ENCODE measurements around the gene FGF14.

Gene FGF14

DNA sequence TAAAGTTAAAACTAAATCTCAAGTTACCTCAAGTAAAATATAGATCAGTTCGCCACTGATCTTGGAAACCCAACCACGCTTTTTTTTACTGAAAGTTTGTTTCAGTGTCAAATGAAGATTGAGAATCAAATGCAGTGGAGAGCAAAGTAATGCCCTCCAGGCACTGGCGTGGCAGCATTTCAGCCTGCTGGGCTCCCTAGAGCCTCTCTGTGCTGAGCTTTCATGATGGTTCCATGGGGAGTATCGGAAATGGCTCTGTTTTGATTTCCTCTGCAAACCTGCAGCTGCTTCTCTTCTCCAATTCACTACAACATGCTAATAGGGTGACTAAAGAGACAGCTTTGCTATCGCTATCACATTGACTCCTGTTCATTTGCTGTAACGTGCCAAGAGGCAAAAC is 141.6 kb downstream of the FGF14 start:
- Histone ChIP-seq H3K9me3 (ENCODE audit: control insufficient read depth, low read length) (no peaks in the 10 kb centered on the region), H3K36me3 (ENCODE audit: control insufficient read depth, insufficient read depth, low read length) (no peaks in the 10 kb centered on the region), H3K4me3 (ENCODE audit: extremely low read depth, insufficient read depth, low read length, poor library complexity, severe bottlenecking) (no peak overlapping the region), H3K4me1 (ENCODE audit: control insufficient read depth, insufficient read depth, low read length, poor library complexity, severe bottlenecking) (no peaks in the 10 kb centered on the region), H3K27ac (ENCODE audit: low read depth, low read length, severe bottlenecking) (no peak overlapping the region)
- WGBS, 2 experiments (ENCODE audit: insufficient coverage in 2 of 2) = 59 to 83% methylated on average over 3 of the region's 6 CpGs

DNA sequence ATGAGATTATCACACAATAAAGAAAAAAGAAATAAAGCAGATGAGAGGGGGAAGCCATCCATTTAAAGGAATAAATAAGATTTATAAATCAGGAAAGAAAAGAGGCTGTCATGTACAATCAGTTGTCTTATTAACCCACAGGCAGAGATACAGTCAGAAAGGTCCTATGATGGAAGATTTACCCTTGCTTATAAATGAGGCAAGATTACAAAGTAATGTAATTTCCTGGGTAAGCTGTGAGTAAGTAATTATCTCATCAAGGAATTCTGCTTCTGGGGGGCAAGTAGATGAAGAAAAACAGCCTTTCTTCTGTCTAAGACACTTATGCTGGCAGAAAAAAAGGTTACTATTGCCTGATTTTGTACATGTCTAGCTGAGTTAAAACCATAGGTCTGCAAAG is 146.4 kb downstream of the FGF14 start:
- H3K9me3 ChIP-seq (ENCODE audit: control insufficient read depth, low read length) = no peaks in the 10 kb centered on the region
- H3K4me1 ChIP-seq (ENCODE audit: control insufficient read depth, insufficient read depth, low read length, poor library complexity, severe bottlenecking) = no peaks in the 10 kb centered on the region
- no peaks in the 10 kb centered on the region for H3K36me3 ChIP-seq (ENCODE audit: control insufficient read depth, insufficient read depth, low read length)
- no peak overlapping the region for H3K4me3 ChIP-seq (ENCODE audit: extremely low read depth, insufficient read depth, low read length, poor library complexity, severe bottlenecking)
- H3K27ac ChIP-seq (ENCODE audit: low read depth, low read length, severe bottlenecking) = no peak overlapping the region

DNA sequence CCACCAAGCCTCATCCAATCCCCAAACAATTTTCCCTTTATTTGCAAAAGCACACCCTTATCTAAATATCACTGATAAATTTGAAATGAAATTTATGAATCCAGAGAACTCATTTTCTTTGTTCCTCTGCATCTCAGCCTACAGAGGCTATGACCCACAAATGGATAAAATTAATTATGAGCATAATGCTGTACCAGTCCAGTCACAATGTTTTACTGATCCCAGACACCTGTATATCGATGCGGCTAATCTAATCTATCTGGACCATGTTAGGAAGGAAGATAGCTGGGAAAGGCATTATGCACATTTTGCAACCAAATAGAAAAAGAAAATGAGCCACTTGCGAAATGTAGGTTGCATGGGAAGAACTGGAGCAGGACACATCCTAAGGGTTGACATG is 150.0 kb downstream of the FGF14 start:
- no peaks in the 10 kb centered on the region for H3K9me3 ChIP-seq (ENCODE audit: control insufficient read depth, low read length)
- H3K36me3 ChIP-seq (ENCODE audit: control insufficient read depth, insufficient read depth, low read length) = no peaks in the 10 kb centered on the region
- no peak overlapping the region for H3K4me3 ChIP-seq (ENCODE audit: extremely low read depth, insufficient read depth, low read length, poor library complexity, severe bottlenecking)
- H3K4me1 ChIP-seq (ENCODE audit: control insufficient read depth, insufficient read depth, low read length, poor library complexity, severe bottlenecking) = no peaks in the 10 kb centered on the region
- H3K27ac ChIP-seq (ENCODE audit: low read depth, low read length, severe bottlenecking) = no peak overlapping the region
- WGBS, 2 experiments (ENCODE audit: insufficient coverage in 2 of 2) = 50 to 53% methylated on average over 1 of the region's 3 CpGs

DNA sequence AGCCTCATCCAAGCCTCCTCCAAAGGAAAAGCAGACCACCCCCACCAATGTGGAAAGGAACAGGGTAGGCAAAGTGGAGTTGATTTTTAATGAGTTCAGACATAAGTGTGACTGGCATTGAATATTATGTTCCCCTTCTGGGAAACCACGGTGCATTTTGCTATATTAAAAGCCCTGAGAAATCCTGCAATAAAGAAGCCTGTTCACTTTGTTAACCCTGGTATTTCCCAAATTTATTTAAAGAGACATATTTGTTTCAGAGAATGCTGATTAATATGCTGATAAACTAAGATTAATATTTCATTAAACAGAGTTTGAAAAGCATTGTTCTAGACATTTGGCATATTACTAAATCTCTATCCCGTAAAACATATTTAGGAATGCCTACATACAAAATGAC is 151.4 kb downstream of the FGF14 start:
- Histone ChIP-seq H3K27ac (ENCODE audit: low read depth, low read length, severe bottlenecking) (no peak overlapping the region), H3K4me3 (ENCODE audit: extremely low read depth, insufficient read depth, low read length, poor library complexity, severe bottlenecking) (no peak overlapping the region), H3K36me3 (ENCODE audit: control insufficient read depth, insufficient read depth, low read length) (no peaks in the 10 kb centered on the region), H3K9me3 (ENCODE audit: control insufficient read depth, low read length) (no peaks in the 10 kb centered on the region), H3K4me1 (ENCODE audit: control insufficient read depth, insufficient read depth, low read length, poor library complexity, severe bottlenecking) (no peaks in the 10 kb centered on the region)
- WGBS, 2 experiments (ENCODE audit: insufficient coverage in 2 of 2) = no CpG with 5 or more reads among the region's 2 CpGs

DNA sequence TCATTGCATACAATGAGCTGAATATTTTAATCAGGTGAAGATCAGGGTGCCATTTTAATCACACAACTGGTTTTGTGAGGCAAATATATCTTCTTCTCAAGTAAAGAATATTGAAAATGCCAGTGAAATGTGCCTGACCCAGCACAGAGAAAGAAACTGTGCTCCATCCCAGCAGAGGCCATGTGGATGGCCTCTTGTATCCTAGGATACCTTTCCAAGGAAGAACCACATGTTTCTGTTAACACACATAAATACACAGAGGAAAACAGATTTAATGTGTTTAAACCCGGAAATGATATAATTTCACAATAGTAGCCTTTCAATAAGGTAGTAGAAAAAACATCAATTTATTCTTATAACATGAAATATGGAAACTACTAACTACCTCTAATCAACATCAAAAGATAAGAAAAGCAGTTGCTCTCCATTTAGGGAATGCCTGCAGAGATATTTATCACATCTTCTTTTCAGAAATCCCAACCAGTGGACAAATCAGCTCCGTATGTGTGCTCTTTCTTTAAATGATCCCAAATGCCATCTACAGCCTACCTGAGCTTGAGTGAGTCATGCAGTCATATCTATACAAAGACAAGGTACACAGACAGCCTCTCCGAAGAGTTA is 157.1 kb downstream of the FGF14 start:
- H3K9me3 ChIP-seq (ENCODE audit: control insufficient read depth, low read length) = no peaks in the 10 kb centered on the region
- H3K4me1 ChIP-seq (ENCODE audit: control insufficient read depth, insufficient read depth, low read length, poor library complexity, severe bottlenecking) = no peaks in the 10 kb centered on the region
- H3K36me3 ChIP-seq (ENCODE audit: control insufficient read depth, insufficient read depth, low read length) = no peaks in the 10 kb centered on the region
- H3K4me3 ChIP-seq (ENCODE audit: extremely low read depth, insufficient read depth, low read length, poor library complexity, severe bottlenecking) = no peak overlapping the region
- H3K27ac ChIP-seq (ENCODE audit: low read depth, low read length, severe bottlenecking) = no peak overlapping the region
- 92% methylated on average over 1 of the region's 3 CpGs; no CpG with 5 or more reads in 1 of the 2 experiments for WGBS, 2 experiments (ENCODE audit: insufficient coverage in 2 of 2)

DNA sequence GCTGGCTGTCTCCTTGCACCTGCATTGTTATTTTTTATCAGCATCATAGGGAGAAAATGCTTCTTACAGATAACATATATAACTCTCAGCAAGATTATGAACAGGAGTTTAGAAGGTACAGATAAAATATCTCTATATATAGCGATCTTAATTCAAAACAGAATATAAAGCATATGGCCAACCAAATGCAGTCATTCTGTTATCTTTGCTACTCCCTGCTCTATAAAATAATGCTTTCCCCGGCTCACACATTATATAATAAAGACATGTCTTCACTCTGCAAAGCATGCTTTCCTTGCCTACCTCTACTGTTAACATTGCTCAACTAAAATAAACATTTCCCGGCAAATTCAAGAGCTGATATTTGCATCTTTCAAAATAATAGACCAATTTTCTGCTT is 161.7 kb downstream of the FGF14 start:
- Histone ChIP-seq H3K4me3 (ENCODE audit: extremely low read depth, insufficient read depth, low read length, poor library complexity, severe bottlenecking) (no peak overlapping the region), H3K36me3 (ENCODE audit: control insufficient read depth, insufficient read depth, low read length) (no peaks in the 10 kb centered on the region), H3K4me1 (ENCODE audit: control insufficient read depth, insufficient read depth, low read length, poor library complexity, severe bottlenecking) (no peaks in the 10 kb centered on the region), H3K27ac (ENCODE audit: low read depth, low read length, severe bottlenecking) (no peak overlapping the region), H3K9me3 (ENCODE audit: control insufficient read depth, low read length) (no peaks in the 10 kb centered on the region)
- 82 to 93% methylated on average over 2 to 3 of the region's 3 CpGs for WGBS, 2 experiments (ENCODE audit: insufficient coverage in 2 of 2)

DNA sequence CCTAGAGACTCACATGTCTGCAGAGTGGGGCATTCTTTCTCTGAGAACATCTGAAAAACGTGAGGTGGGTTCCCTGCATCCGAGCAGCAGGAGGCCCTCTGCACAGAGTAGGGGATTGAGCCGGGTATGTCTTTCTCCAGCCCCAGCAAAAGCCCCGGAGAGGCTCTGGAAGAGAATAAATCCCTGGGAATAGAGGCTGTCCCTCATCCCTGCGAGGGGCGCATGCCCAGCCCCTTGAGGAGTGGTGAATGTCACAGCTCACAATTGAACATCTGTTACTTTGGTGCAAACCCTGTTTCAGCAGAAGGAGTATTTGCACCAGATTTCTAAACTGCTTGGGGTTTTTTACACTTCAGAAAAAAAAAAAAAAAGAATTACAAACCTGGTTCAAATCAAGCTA is 164.6 kb downstream of the FGF14 start:
- Histone ChIP-seq H3K4me1 (ENCODE audit: control insufficient read depth, insufficient read depth, low read length, poor library complexity, severe bottlenecking) (no peaks in the 10 kb centered on the region), H3K9me3 (ENCODE audit: control insufficient read depth, low read length) (no peaks in the 10 kb centered on the region), H3K4me3 (ENCODE audit: extremely low read depth, insufficient read depth, low read length, poor library complexity, severe bottlenecking) (no peak overlapping the region), H3K36me3 (ENCODE audit: control insufficient read depth, insufficient read depth, low read length) (no peaks in the 10 kb centered on the region), H3K27ac (ENCODE audit: low read depth, low read length, severe bottlenecking) (no peak overlapping the region)
- 67 to 73% methylated on average over 2 to 6 of the region's 6 CpGs for WGBS, 2 experiments (ENCODE audit: insufficient coverage in 2 of 2)

DNA sequence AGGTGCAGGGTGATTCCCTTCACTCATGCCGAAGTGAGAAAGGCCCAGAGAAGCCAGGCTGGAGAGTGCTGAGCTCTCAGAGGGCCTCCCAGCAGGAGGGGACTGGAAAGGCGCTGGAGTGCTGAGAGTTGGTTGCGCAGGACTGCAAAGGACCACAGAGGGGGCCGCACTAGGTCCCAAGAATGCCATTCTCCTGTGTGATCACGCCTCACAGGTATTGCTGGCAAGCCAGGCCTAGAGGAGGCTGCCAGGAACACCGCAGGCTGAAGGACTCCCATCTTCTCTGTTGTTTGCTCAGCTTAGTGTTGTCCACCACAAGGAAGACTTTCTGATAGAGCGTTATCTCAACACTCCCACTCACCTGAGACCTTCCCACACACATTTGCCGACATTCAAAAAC is 165.0 kb downstream of the FGF14 start:
- no peak overlapping the region for H3K27ac ChIP-seq (ENCODE audit: low read depth, low read length, severe bottlenecking)
- no peaks in the 10 kb centered on the region for H3K4me1 ChIP-seq (ENCODE audit: control insufficient read depth, insufficient read depth, low read length, poor library complexity, severe bottlenecking)
- H3K4me3 ChIP-seq (ENCODE audit: extremely low read depth, insufficient read depth, low read length, poor library complexity, severe bottlenecking) = no peak overlapping the region
- no peaks in the 10 kb centered on the region for H3K9me3 ChIP-seq (ENCODE audit: control insufficient read depth, low read length)
- no peaks in the 10 kb centered on the region for H3K36me3 ChIP-seq (ENCODE audit: control insufficient read depth, insufficient read depth, low read length)
- 94 to 96% methylated on average over 7 to 8 of the region's 8 CpGs for WGBS, 2 experiments (ENCODE audit: insufficient coverage in 2 of 2)

DNA sequence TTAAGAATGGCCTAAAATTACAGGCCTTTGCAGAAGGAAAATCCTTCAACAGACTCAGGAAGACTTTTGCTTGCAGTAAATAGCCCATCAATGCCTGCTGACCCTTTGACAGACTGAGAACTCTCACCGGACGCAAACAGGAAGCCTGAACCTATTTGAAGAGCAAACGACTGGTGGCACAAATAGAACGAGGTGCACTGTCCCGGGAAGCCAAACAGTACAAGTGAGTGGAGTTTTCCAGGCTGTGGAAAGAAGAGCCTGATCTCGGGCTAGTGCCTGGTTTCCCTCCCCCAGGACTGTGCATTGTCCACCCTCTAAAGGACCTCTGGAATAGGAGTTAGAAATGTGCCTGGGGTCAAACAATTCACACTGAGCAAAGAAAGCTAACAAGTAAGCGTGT is 165.5 kb downstream of the FGF14 start:
- 87 to 92% methylated on average over 7 of the region's 7 CpGs for WGBS, 2 experiments (ENCODE audit: insufficient coverage in 2 of 2)
- H3K9me3 ChIP-seq (ENCODE audit: control insufficient read depth, low read length) = no peaks in the 10 kb centered on the region
- no peak overlapping the region for H3K4me3 ChIP-seq (ENCODE audit: extremely low read depth, insufficient read depth, low read length, poor library complexity, severe bottlenecking)
- no peaks in the 10 kb centered on the region for H3K4me1 ChIP-seq (ENCODE audit: control insufficient read depth, insufficient read depth, low read length, poor library complexity, severe bottlenecking)
- H3K27ac ChIP-seq (ENCODE audit: low read depth, low read length, severe bottlenecking) = no peak overlapping the region
- no peaks in the 10 kb centered on the region for H3K36me3 ChIP-seq (ENCODE audit: control insufficient read depth, insufficient read depth, low read length)

DNA sequence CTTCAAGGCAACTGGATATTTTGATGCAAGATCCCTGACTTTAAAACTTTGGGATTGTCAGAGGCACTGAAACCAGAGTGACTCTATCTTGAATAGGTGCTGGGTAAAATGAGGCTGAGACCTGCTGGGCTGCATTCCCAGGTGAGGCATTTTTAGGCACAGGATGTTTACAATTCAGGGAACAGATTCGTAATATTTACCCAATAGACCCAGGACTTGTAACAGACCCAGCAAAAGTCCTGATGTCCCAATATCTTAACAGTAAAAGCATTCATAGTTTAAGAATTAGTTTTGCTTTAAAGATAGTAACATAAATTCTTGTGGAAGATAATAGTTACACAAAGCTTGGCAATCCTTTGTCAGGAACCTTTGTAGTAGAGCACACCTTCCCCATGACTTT is 166.2 kb downstream of the FGF14 start:
- Histone ChIP-seq H3K4me3 (ENCODE audit: extremely low read depth, insufficient read depth, low read length, poor library complexity, severe bottlenecking) (no peak overlapping the region), H3K36me3 (ENCODE audit: control insufficient read depth, insufficient read depth, low read length) (no peaks in the 10 kb centered on the region), H3K4me1 (ENCODE audit: control insufficient read depth, insufficient read depth, low read length, poor library complexity, severe bottlenecking) (no peaks in the 10 kb centered on the region), H3K27ac (ENCODE audit: low read depth, low read length, severe bottlenecking) (no peak overlapping the region), H3K9me3 (ENCODE audit: control insufficient read depth, low read length) (no peaks in the 10 kb centered on the region)
- no CpG with 5 or more reads among the region's 1 CpG for WGBS, 2 experiments (ENCODE audit: insufficient coverage in 2 of 2)

DNA sequence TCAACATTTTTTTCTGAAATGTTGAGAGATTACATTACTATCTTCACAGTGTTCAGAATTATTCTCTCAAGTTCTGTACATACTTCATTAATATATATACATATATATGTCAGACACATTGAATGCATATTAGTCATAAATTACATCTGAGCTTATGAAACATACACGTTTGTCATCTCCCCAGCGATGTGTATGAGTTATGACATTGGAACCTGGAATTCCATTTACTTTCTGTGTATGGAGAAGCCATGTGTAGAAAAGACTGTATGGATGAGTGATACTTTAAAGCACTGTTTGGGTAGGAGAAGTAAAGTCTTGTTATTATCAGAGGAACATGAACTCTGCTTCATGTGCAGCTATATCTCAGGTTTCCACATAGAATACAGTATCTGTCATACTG is 167.2 kb downstream of the FGF14 start:
- WGBS, 2 experiments (ENCODE audit: insufficient coverage in 2 of 2) = no CpG with 5 or more reads among the region's 2 CpGs
- Histone ChIP-seq H3K9me3 (ENCODE audit: control insufficient read depth, low read length) (no peaks in the 10 kb centered on the region), H3K4me1 (ENCODE audit: control insufficient read depth, insufficient read depth, low read length, poor library complexity, severe bottlenecking) (no peaks in the 10 kb centered on the region), H3K4me3 (ENCODE audit: extremely low read depth, insufficient read depth, low read length, poor library complexity, severe bottlenecking) (no peak overlapping the region), H3K36me3 (ENCODE audit: control insufficient read depth, insufficient read depth, low read length) (no peaks in the 10 kb centered on the region), H3K27ac (ENCODE audit: low read depth, low read length, severe bottlenecking) (no peak overlapping the region)
